SK-N-SH (cell line): ENCODE data around the gene CELSR1. TPM values are rescaled to one million over a fixed set of nuclear protein-coding genes. Genes with fewer than 3 reads are reported as not detected.

ENCODE experiments used
- CTCF ChIA-PET: fragments of 300-600, 350-600 bp; formaldehyde crosslinking; extraction: SDS; loops from one replicate; lab custom pipeline; 2021; lab: Yijun Ruan, JAX
- POLR2A ChIA-PET: fragments of 350-600 bp; sonication (Branson Sonifier 250); formaldehyde crosslinking; extraction: SDS; loops from one replicate; lab custom pipeline; 2020; ENCODE audit warnings: antibody characterized with exemption, inconsistent platforms; lab: Yijun Ruan, JAX
- DNase-seq: peaks from one replicate; pipeline ENCODE4 v3.0.0; 2012
- H2AFZ ChIP-seq: fragments of 200-600 bp; sonication (generic); 2 replicates; pipeline ENCODE4 v1.8.1; 2016; ENCODE audit warnings: antibody characterized with exemption, mild to moderate bottlenecking, low read depth
- H3F3A ChIP-seq: fragments of 200-600 bp; sonication (generic); replicated peaks from 2 replicates; pipeline ENCODE3; 2016; ENCODE audit warnings: antibody characterized with exemption, mild to moderate bottlenecking; ENCODE audit not compliant: insufficient read depth
- H3K27ac ChIP-seq, 2 experiments: fragments of 200-500 bp in 1 of 2; fragments of 200-600 bp in 1 of 2; sonication (Bioruptor generic) in 1 of 2; sonication (generic), shearing (Covaris generic) in 1 of 2; 2 replicates each; pipeline versions ENCODE4 v1.5.1 to v1.6.1; 2014 to 2016; ENCODE audit warnings: low read depth in 2 of 2, inconsistent platforms in 1 of 2, low read length in 1 of 2, mild to moderate bottlenecking in 1 of 2, mixed read lengths in 1 of 2
- H3K27me3 ChIP-seq: fragments of 200-600 bp; sonication (generic), shearing (Covaris generic); 2 replicates; pipeline ENCODE4 v1.6.1; 2016; ENCODE audit warnings: mixed run types; ENCODE audit not compliant: insufficient read depth
- H3K36me3 ChIP-seq, 2 experiments: fragments of 200-500 bp in 1 of 2; fragments of 200-600 bp in 1 of 2; sonication (Bioruptor generic) in 1 of 2; sonication (generic) in 1 of 2; replicated peaks in 1 of 2; 2 replicates each; pipeline versions ENCODE3 to v1.5.1; 2014 to 2016; ENCODE audit warnings: low read length in 1 of 2, mild to moderate bottlenecking in 1 of 2; ENCODE audit not compliant: insufficient read depth in 2 of 2, control insufficient read depth in 1 of 2
- H3K4me1 ChIP-seq, 2 experiments: fragments of 200-500 bp in 1 of 2; fragments of 200-600 bp in 1 of 2; sonication (Bioruptor generic) in 1 of 2; sonication (generic), shearing (Covaris generic) in 1 of 2; 2 replicates each; pipeline versions ENCODE4 v1.5.1 to v1.6.1; 2014 to 2016; ENCODE audit warnings: low read depth in 1 of 2, low read length in 1 of 2, mixed run types in 1 of 2; ENCODE audit not compliant: insufficient read depth in 2 of 2, control insufficient read depth in 1 of 2
- H3K4me2 ChIP-seq: fragments of 200-600 bp; sonication (generic), shearing (Covaris generic); 2 replicates; pipeline ENCODE4 v1.6.1; 2017; ENCODE audit warnings: mixed run types
- H3K4me3 ChIP-seq, 2 experiments: fragments of 200-500 bp in 1 of 2; fragments of 200-600 bp in 1 of 2; sonication (Bioruptor generic) in 1 of 2; sonication (generic), shearing (Covaris generic) in 1 of 2; 2 replicates each; pipeline versions ENCODE4 v1.5.1 to v1.8.1; 2014 to 2016; ENCODE audit warnings: low read depth in 2 of 2, inconsistent platforms in 1 of 2, low read length in 1 of 2, mild to moderate bottlenecking in 1 of 2, mixed read lengths in 1 of 2, moderate library complexity in 1 of 2
- H3K79me2 ChIP-seq: fragments of 200-600 bp; sonication (generic); 2 replicates; pipeline ENCODE4 v1.8.1; 2017; ENCODE audit warnings: mild to moderate bottlenecking; ENCODE audit not compliant: insufficient read depth
- H3K9ac ChIP-seq: fragments of 200-600 bp; sonication (generic); 2 replicates; pipeline ENCODE4 v1.6.1; 2017; ENCODE audit warnings: mixed run types
- H3K9me2 ChIP-seq: fragments of 200-600 bp; sonication (generic); 2 replicates; pipeline ENCODE4 v1.6.1; 2017; ENCODE audit warnings: mixed run types
- H3K9me3 ChIP-seq: fragments of 200-600 bp; sonication (generic); 2 replicates; pipeline ENCODE4 v1.6.1; 2017; ENCODE audit warnings: mixed run types, mild to moderate bottlenecking, moderate library complexity
- H4K20me1 ChIP-seq: fragments of 200-600 bp; sonication (generic); 2 replicates; pipeline ENCODE4 v1.6.1; 2017; ENCODE audit warnings: mild to moderate bottlenecking, mixed run types; ENCODE audit not compliant: insufficient read depth
- GATA2 ChIP-seq: sonication (generic); formaldehyde crosslinking; IDR thresholded peaks from 2 replicates; pipeline ENCODE4 v1.5.0; 2020; ENCODE audit warnings: mild to moderate bottlenecking, missing genetic modification reagents
- POLR2AphosphoS5 ChIP-seq: IDR thresholded peaks from 2 replicates; pipeline ENCODE4 v1.6.1; 2012; ENCODE audit warnings: low read depth, low read length
- SIN3A ChIP-seq: IDR thresholded peaks from 2 replicates; pipeline ENCODE4 v1.6.1; 2012; ENCODE audit warnings: low read depth, mild to moderate bottlenecking, low read length, moderate library complexity, borderline replicate concordance
- TAF1 ChIP-seq: IDR thresholded peaks from 2 replicates; pipeline ENCODE4 v1.6.1; 2012; ENCODE audit warnings: low read depth, mild to moderate bottlenecking, low read length, moderate library complexity, borderline replicate concordance
- WGBS: methylation state at CpG from one replicate; pipeline ENCODE4 v1.1.6; 2017; ENCODE audit warnings: low lambda C conversion rate; 5-methylcytosine and 5-hydroxymethylcytosine counted together
- polyA plus RNA-seq, 3 experiments: library from polyadenylated mRNA; depleted of rRNA; stranded (reverse); fragments of >200 nt; gene quantifications; 2 replicates each; pipeline ENCODE4 v1.2.3, GENCODE V29; 2012
- TF ChIP-seq, protein P1 (sequence below): IDR thresholded peaks from 2 replicates; pipeline ENCODE4 v1.4.0; 2012; ENCODE audit warnings: low read depth, borderline replicate concordance
- TF ChIP-seq, protein P2 (sequence below): fragments of 200-600 bp; sonication (generic); IDR thresholded peaks from 2 replicates; pipeline ENCODE4 v1.6.1; 2017; ENCODE audit warnings: antibody characterized with exemption, mild to moderate bottlenecking, moderate library complexity
- TF ChIP-seq, protein P3 (sequence below): IDR thresholded peaks from 2 replicates; pipeline ENCODE4; 2012
- TF ChIP-seq, protein P4 (sequence below): IDR thresholded peaks from 2 replicates; pipeline ENCODE4 v1.4.0; 2012; ENCODE audit warnings: low read depth

Gene CELSR1
- polyA plus RNA-seq, 1 of the 3 experiments (the other 2 are of a cell fraction): 5.0 TPM

DNA sequence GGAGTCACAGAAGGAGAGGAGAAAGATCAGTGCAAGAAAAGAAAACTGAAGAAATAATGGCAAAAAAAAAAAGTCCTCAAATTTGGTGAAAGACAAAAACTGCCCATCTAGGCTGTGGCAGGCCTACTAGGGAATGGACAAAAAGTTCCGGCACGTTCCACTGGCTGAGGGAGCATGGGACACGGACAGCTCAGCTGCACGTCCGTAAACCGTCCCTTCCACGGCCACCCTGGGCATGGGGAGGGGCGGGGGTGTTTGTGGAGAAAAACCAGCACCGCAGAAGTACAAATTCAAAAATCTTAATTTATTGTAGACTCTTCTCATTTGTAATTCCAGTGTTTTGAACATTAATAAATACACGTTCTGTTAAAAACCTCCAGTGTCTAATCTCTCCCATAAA, 176.5 kb downstream of the CELSR1 start:
- TF ChIP-seq, protein P1, sequence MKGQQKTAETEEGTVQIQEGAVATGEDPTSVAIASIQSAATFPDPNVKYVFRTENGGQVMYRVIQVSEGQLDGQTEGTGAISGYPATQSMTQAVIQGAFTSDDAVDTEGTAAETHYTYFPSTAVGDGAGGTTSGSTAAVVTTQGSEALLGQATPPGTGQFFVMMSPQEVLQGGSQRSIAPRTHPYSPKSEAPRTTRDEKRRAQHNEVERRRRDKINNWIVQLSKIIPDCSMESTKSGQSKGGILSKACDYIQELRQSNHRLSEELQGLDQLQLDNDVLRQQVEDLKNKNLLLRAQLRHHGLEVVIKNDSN: no peak
- TF ChIP-seq TAF1 (no peak), GATA2 (CRISPR knock-in tag) (no peak), SIN3A (no peak), POLR2AphosphoS5 (no peak)
- TF ChIP-seq, protein P2, sequence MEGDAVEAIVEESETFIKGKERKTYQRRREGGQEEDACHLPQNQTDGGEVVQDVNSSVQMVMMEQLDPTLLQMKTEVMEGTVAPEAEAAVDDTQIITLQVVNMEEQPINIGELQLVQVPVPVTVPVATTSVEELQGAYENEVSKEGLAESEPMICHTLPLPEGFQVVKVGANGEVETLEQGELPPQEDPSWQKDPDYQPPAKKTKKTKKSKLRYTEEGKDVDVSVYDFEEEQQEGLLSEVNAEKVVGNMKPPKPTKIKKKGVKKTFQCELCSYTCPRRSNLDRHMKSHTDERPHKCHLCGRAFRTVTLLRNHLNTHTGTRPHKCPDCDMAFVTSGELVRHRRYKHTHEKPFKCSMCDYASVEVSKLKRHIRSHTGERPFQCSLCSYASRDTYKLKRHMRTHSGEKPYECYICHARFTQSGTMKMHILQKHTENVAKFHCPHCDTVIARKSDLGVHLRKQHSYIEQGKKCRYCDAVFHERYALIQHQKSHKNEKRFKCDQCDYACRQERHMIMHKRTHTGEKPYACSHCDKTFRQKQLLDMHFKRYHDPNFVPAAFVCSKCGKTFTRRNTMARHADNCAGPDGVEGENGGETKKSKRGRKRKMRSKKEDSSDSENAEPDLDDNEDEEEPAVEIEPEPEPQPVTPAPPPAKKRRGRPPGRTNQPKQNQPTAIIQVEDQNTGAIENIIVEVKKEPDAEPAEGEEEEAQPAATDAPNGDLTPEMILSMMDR: no peak
- TF ChIP-seq, protein P3, sequence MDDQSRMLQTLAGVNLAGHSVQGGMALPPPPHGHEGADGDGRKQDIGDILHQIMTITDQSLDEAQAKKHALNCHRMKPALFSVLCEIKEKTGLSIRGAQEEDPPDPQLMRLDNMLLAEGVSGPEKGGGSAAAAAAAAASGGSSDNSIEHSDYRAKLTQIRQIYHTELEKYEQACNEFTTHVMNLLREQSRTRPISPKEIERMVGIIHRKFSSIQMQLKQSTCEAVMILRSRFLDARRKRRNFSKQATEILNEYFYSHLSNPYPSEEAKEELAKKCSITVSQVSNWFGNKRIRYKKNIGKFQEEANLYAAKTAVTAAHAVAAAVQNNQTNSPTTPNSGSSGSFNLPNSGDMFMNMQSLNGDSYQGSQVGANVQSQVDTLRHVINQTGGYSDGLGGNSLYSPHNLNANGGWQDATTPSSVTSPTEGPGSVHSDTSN: no peak
- ChIA-PET POLR2A (interaction anchor here (0.6 kb wide), 1 partner anchor 10 kb away, joined by 3 read pairs; no protein-coding TSS in a partner anchor), CTCF (no interaction called here)
- Histone ChIP-seq H3K4me2 (no peak overlapping the region), H3K4me1 (no peaks in the 10 kb centered on the region), H3K27me3 (no peaks in the 10 kb centered on the region), H3K9ac (no peak overlapping the region), H3K36me3 (peaks cover 0 to 15% of the 10 kb centered on the region in 2 experiments), H3F3A (peaks cover 5% of the 10 kb centered on the region), H4K20me1 (0 out of 2 replicates have a peak, but pooled peaks cover under 1% of the 10 kb centered on the region), H3K4me3 (no peak overlapping the region), H3K27ac (no peak overlapping the region), H3K79me2 (no peaks in the 10 kb centered on the region), H2AFZ (no peak overlapping the region), H3K9me3 (no peaks in the 10 kb centered on the region), H3K9me2 (no peaks in the 10 kb centered on the region)
- 91% methylated on average over 10 of the region's 10 CpGs for WGBS
- DNase-seq: no peak

DNA sequence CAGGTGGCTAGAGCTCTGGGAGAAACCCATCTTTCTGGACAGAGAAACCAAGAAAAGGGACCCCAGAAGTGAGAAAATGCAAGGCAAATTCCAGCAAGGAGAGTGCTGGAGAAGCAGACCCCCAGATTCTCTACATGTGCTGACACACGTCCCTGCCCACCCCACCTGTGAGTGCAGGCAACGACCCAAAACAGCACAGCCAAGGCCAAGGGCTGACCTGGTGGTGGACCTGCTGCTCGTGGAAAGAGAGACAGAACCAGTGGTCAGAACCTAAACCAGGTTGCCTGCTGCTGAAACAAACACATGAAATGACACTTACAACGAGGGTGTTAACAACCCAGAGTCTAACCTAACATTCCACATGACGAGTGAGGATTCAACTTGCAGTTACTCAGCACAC, 177.3 kb downstream of the CELSR1 start:
- Histone ChIP-seq H3K4me1 (no peaks in the 10 kb centered on the region), H3K4me2 (no peak overlapping the region), H3K9me3 (no peaks in the 10 kb centered on the region), H3K27ac (no peak overlapping the region), H3F3A (peaks cover 5% of the 10 kb centered on the region), H3K9me2 (no peaks in the 10 kb centered on the region), H4K20me1 (peaks cover 5% of the 10 kb centered on the region; the same call in 1 of the 2 replicates), H3K9ac (no peak overlapping the region), H3K4me3 (no peak overlapping the region), H3K27me3 (no peaks in the 10 kb centered on the region), H3K79me2 (no peaks in the 10 kb centered on the region), H3K36me3 (peaks cover 0 to 20% of the 10 kb centered on the region in 2 experiments), H2AFZ (no peak overlapping the region)
- no peak for DNase-seq
- ChIA-PET CTCF (interaction anchor here (8.4 kb wide), 1 partner anchor 182 kb away, joined by 70 read pairs; no protein-coding TSS in a partner anchor), POLR2A (no interaction called here)
- TF ChIP-seq, protein P4, sequence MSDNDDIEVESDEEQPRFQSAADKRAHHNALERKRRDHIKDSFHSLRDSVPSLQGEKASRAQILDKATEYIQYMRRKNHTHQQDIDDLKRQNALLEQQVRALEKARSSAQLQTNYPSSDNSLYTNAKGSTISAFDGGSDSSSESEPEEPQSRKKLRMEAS: no peak
- no peak for TF ChIP-seq GATA2 (CRISPR knock-in tag)
- 90% methylated on average over 5 of the region's 5 CpGs for WGBS
